Left ventricle myocardium superior (tissue), 1 donor: ENCODE measurements around the gene RASGRP3. TPM values are rescaled to one million over a fixed set of nuclear protein-coding genes. Genes with fewer than 3 reads are reported as not detected.

Experiments
- ATAC-seq: fragments of 200-7000 bp; cut with Tn5 transposase; one replicate; pipeline ENCODE4 v1.9.1; 2020; ENCODE audit warnings: mild to moderate bottlenecking, moderate library complexity
- DNase-seq: peaks from one replicate; pipeline ENCODE4 v3.0.0-alpha.2; 2020
- intact Hi-C: fragments of 100-400 bp; cut with micrococcal nuclease; formaldehyde crosslinking; loops from one replicate; pipeline ENCODE4 v1.11.0; 2022
- total RNA-seq: library from RNA; stranded (reverse); fragmentation: NEBNext Ultra II Directional; extraction: Animal tissue kit (Norgen Biotek cat#: 25700); gene quantifications from one replicate; pipeline ENCODE4 v1.2.1, GENCODE V29; 2021
- donor health status: DM: no; HTN: yes; CAD: no; lungs with severe emphysema.

RASGRP3 gene
- total RNA-seq, 1 donor from 2014 or later, result 53.8 TPM

- intact Hi-C loops, result loop anchor here (10.0 kb wide), 1 partner anchor 47 kb away; no protein-coding TSS in a partner anchor
- no peak for DNase-seq
- no peak for ATAC-seq
Measured at GRCh38 chr2:33488178-33488690, 11.8 kb downstream of the RASGRP3 start.

- no peak for DNase-seq
- no peak for ATAC-seq
- intact Hi-C loops, result loop anchor here (10.0 kb wide), 1 partner anchor 46 kb away; no protein-coding TSS in a partner anchor
Measured at GRCh38 chr2:33488715-33489540, 12.5 kb downstream of the RASGRP3 start.

DNA sequence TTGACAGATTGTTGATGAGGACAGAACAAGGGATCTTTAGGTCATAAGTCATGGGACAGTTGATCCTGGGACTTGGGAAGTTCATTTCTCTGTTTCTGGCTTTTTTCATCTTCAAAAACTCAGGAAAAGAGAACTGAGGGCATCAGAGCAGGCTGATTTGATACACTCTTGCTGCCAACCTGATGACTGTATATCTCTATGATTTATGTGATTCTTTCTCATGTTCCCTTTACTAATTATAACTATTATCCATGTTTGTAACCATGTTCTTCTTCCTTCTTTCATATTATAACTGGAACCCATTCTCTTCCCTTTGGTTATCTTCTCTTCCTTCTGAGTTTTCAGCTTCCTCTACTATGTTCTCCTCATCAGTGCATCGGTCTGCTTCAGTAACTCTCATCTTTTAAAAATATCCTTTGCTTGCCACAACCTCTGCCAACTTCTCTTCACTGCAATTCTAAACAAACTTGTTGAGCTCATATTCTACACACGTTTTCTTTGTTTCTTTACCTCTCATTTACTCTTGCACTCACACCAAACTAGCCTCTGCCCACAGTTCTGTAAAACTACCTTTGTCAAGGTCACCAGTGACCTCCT is 13.5 kb downstream of the RASGRP3 start:
- ATAC-seq, result peak; percentile 10

GRCh38 chr2:33491441-33492084 is 15.1 kb downstream of the RASGRP3 start:
- intact Hi-C loops, result no loop called here
- DNase-seq (no peak), ATAC-seq (peak; percentile 43)

More for the DNA sequence above, 13.5 kb downstream of the RASGRP3 start:
- no peak for DNase-seq
- intact Hi-C loops, result loop anchor here (10.0 kb wide), 1 partner anchor 45 kb away; no protein-coding TSS in a partner anchor

- DNase-seq (no peak), ATAC-seq (no peak)
- intact Hi-C loops, result no loop called here
Measured at GRCh38 chr2:33492399-33493134, 16.1 kb downstream of the RASGRP3 start.

- no peak for ATAC-seq
- intact Hi-C loops, result no loop called here
- DNase-seq, result no peak
Measured at GRCh38 chr2:33494155-33494779, 17.8 kb downstream of the RASGRP3 start.

- intact Hi-C loops, result no loop called here
- no peak for DNase-seq
- ATAC-seq, result no peak
Measured at GRCh38 chr2:33494877-33495641, 18.6 kb downstream of the RASGRP3 start.

GRCh38 chr2:33495683-33496082 is 19.2 kb downstream of the RASGRP3 start:
- no peak for ATAC-seq

GRCh38 chr2:33496150-33496549 is 19.7 kb downstream of the RASGRP3 start:
- ATAC-seq (no peak), DNase-seq (no peak)
- intact Hi-C loops, result no loop called here

More at GRCh38 chr2:33495683-33496082, 19.2 kb downstream of the RASGRP3 start:
- no peak for DNase-seq
- intact Hi-C loops, result no loop called here

- intact Hi-C loops, result no loop called here
- DNase-seq (no peak), ATAC-seq (no peak)
Measured at GRCh38 chr2:33496726-33497125, 20.3 kb downstream of the RASGRP3 start.

DNA sequence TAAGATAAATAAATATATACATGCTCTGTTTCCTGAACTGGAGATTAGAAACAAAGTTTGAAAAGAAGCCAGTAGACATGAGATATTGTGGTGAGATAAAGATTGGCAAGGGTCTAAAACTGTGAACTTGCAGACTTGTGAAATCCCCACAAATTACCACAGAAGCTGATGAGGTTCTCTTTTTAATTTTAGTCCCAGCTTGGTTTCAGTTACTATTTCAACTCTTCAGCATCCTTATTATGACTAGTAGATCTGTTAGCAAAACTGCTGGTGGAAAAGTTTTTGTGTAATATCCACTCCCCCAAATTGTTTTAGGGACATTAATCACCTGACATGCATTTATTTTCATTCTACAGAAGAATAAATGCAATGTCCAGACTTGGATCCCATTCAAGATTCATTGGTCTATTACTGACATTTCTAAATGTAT is 20.8 kb downstream of the RASGRP3 start:
- intact Hi-C loops, result no loop called here
- no peak for ATAC-seq
- no peak for DNase-seq

GRCh38 chr2:33498291-33498956 is 22.0 kb downstream of the RASGRP3 start:
- peak; percentile 10 for ATAC-seq
- intact Hi-C loops, result no loop called here
- DNase-seq, result no peak

- intact Hi-C loops, result no loop called here
- ATAC-seq (no peak), DNase-seq (no peak)
Measured at GRCh38 chr2:33500177-33500576, 23.7 kb downstream of the RASGRP3 start.

- ATAC-seq, result no peak
- intact Hi-C loops, result no loop called here
Measured at GRCh38 chr2:33502025-33502424, 25.6 kb downstream of the RASGRP3 start.

DNA sequence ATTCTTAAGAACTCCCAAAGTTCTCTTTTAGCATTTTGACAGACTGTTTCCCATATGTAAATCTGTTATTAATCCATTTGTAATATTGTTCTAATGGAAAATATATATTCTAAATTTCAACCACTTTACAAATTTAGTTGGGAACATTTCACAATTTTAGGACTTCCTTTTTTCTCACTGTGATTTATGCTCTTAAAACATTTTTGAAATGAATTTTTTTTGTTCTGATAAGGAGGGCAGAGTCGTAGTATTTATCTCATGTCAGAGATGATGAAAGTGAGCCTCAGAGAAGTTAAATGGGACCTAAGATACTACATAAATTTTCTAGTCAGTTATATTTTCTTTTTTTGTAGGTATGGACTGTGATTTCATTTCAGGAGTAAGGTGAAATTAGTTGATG is 26.6 kb downstream of the RASGRP3 start:
- ATAC-seq (no peak), DNase-seq (no peak)
- intact Hi-C loops, result no loop called here

More at GRCh38 chr2:33502025-33502424, 25.6 kb downstream of the RASGRP3 start:
- DNase-seq, result no peak

- no peak for DNase-seq
- intact Hi-C loops, result no loop called here
- ATAC-seq, result no peak
Measured at GRCh38 chr2:33505966-33506365, 29.5 kb downstream of the RASGRP3 start.

DNA sequence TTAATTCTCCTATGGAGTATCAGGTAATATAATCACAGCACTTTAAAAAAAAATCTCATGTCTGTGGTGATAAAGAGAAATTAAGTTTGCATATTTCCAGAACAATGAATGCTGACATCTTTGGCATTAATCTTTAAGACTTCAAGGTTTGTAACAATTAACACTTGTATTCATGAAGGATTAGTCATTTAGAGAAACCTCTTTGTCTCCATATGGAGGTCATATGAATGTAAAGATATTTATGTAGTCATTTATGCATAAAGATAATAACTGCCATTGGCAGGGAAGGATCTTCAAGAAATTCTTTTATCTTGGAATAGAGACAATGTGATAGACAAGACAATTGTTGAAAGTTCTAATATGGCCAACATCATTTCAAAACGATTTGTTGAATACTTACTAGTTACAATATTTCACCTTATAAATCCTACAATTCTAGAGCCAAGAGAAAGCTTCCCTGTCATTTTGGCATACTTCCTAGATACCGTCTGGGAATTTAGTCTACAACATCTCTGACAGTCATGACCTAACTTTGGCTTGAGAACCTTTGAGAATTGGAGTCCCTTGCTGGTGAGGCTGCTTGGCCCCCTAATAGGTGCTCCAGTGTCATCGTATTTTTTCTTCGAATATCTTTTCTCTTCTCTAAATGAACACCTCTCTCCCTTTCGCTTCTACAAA is 33.6 kb downstream of the RASGRP3 start:
- no peak for ATAC-seq
- intact Hi-C loops, result no loop called here

More for the DNA sequence above, 33.6 kb downstream of the RASGRP3 start:
- DNase-seq, result no peak
